ENCODE results near the gene RXFP4. TPM values are rescaled to one million over a fixed set of nuclear protein-coding genes. Genes with fewer than 3 reads are reported as not detected.
A peak's percentile ranks its signal among the peaks of the same experiment; 100 is the strongest.
"Not testable (repeated sequence)": the region's sequence is repeated elsewhere in the genome, so short reads cannot be mapped to it uniquely, and the experiment has no call there.

RXFP4 gene
- total RNA-seq, 6 donors from 2014 or later: not detected

GRCh38 chr1:155982106-155982505 is 40.7 kb downstream of the RXFP4 start:
- H3K36me3 ChIP-seq: no peaks in the 10 kb centered on the region
- DNase-seq (no peak), ATAC-seq (ENCODE audit: low FRiP score in 2 of 2) (no peak)
- no peaks in the 10 kb centered on the region for H3K9me3 ChIP-seq
- H3K27ac ChIP-seq: peak overlapping the region; percentile 85 to 100 (median 98)
- H3K4me1 ChIP-seq: peaks cover 53 to 66% (median 59%) of the 10 kb centered on the region in 4 donors
- 69% methylated on average over 7 of the region's 7 CpGs for WGBS, 2 donors
- TF ChIP-seq, protein P1, sequence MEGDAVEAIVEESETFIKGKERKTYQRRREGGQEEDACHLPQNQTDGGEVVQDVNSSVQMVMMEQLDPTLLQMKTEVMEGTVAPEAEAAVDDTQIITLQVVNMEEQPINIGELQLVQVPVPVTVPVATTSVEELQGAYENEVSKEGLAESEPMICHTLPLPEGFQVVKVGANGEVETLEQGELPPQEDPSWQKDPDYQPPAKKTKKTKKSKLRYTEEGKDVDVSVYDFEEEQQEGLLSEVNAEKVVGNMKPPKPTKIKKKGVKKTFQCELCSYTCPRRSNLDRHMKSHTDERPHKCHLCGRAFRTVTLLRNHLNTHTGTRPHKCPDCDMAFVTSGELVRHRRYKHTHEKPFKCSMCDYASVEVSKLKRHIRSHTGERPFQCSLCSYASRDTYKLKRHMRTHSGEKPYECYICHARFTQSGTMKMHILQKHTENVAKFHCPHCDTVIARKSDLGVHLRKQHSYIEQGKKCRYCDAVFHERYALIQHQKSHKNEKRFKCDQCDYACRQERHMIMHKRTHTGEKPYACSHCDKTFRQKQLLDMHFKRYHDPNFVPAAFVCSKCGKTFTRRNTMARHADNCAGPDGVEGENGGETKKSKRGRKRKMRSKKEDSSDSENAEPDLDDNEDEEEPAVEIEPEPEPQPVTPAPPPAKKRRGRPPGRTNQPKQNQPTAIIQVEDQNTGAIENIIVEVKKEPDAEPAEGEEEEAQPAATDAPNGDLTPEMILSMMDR (IDR thresholded peaks at IDR 0.05): no peak
- TF ChIP-seq POLR2AphosphoS5 (IDR thresholded peaks at IDR 0.05) (no peak), POLR2A (IDR thresholded peaks at IDR 0.05) (no peak), EP300 (IDR thresholded peaks at IDR 0.05) (no peak)
- no peaks in the 10 kb centered on the region for H3K27me3 ChIP-seq
- H3K4me3 ChIP-seq: no peak overlapping the region

- Histone ChIP-seq H3K4me1 (peaks cover 53 to 66% (median 58%) of the 10 kb centered on the region in 4 donors), H3K4me3 (no peak overlapping the region), H3K27ac (peak overlapping the region; percentile 66 to 100 (median 98)), H3K27me3 (no peaks in the 10 kb centered on the region), H3K9me3 (no peaks in the 10 kb centered on the region), H3K36me3 (no peaks in the 10 kb centered on the region)
- DNase-seq: no peak
- WGBS, 2 donors: 14 to 51% methylated on average over 4 of the region's 4 CpGs
- ATAC-seq (ENCODE audit: low FRiP score in 2 of 2): peak; percentile 31 to 81
- TF ChIP-seq, protein P1 (IDR thresholded peaks at IDR 0.05): peak in 1 of 6 experiments; percentile 10
- TF ChIP-seq POLR2A (IDR thresholded peaks at IDR 0.05): no peak
Measured at GRCh38 chr1:155983191-155984024, 42.0 kb downstream of the RXFP4 start.

DNA sequence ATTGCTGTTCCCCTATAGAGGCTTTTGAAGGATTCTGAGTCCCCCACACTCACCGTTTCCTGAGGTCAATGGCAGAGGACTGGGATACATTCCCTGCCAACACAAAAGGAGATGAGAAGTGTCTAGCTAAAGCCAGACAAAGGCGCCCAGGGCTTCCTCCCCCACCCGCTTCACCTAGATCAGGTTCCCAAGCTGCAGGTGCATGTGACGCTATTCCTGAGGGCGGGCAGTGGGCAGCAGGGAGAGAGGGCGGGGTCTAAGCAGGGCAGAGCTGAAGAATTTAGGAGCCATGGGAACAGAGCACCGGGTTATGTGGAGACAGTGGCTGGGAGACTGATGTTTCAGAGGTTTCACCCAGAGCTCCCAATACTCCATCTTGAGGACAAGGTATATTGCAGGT is 42.9 kb downstream of the RXFP4 start:
- Histone ChIP-seq H3K4me1 (peaks cover 53 to 68% (median 61%) of the 10 kb centered on the region in 4 donors), H3K27ac (peak overlapping the region in 3 of 4 donors; percentile 97 to 100 (median 99)), H3K4me3 (no peak overlapping the region), H3K36me3 (no peaks in the 10 kb centered on the region), H3K9me3 (no peaks in the 10 kb centered on the region), H3K27me3 (no peaks in the 10 kb centered on the region)
- ATAC-seq (ENCODE audit: low FRiP score in 2 of 2) (no peak), DNase-seq (no peak)
- WGBS, 2 donors: 85 to 93% methylated on average over 7 of the region's 7 CpGs
- TF ChIP-seq EP300 (IDR thresholded peaks at IDR 0.05) (no peak), POLR2A (IDR thresholded peaks at IDR 0.05) (no peak), POLR2AphosphoS5 (IDR thresholded peaks at IDR 0.05) (no peak)
- TF ChIP-seq, protein P1 (IDR thresholded peaks at IDR 0.05): no peak

GRCh38 chr1:155984903-155985645 is 43.6 kb downstream of the RXFP4 start:
- H3K27ac ChIP-seq: peak overlapping the region in 2 of 4 donors; percentile 97 to 99
- not testable (repeated sequence) for H3K4me3 ChIP-seq; DNase-seq; H3K27me3 ChIP-seq; H3K9me3 ChIP-seq; ATAC-seq (ENCODE audit: low FRiP score in 2 of 2); H3K36me3 ChIP-seq
- H3K4me1 ChIP-seq: peaks cover 50 to 68% (median 58%) of the 10 kb centered on the region in 4 donors
- 73 to 78% methylated on average over 11 of the region's 11 CpGs for WGBS, 2 donors

DNA sequence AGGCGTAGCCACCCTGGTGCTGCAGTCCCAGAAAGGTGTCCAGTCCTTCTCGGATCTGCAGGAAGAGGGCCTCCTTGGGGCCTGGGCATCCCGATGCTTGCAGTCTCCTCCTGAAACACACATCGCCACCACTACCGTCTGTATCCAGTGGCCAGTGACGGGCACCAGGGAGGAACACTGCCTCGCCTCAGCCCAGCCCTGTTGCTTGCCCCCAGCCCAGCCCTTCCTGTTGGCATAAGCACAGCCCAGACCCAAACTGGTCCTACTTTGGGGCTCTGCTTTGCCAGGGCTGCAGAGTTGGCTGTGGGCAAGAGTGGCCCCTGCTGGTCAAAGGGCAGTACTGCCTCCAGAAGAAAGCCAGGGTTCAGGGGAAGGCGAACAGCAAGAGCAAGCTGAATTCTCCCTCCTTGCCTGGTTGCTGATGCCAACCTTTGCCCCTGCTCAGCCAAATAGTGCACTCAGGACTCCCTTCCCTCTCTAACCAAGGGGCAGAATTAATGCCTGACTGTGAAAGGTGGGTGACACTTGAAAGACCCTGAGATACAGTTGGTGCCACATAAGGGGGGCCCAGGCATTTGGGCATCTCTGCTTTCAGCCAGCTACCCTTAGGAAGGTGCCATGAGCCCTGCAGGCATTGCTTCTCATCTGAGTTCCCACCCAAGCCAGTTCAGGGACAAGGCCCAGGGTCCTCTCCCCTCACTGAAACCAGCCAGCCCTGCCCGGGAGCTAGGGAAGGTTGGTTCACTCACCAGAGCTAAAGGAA is 48.0 kb downstream of the RXFP4 start:
- Histone ChIP-seq H3K4me3 (peak overlapping the region in 3 of 4 donors; percentile 27 to 51 (median 42)), H3K27ac (peak overlapping the region; percentile 22 to 77 (median 68)), H3K27me3 (no peaks in the 10 kb centered on the region), H3K36me3 (no peaks in the 10 kb centered on the region), H3K4me1 (peaks cover 19 to 40% (median 31%) of the 10 kb centered on the region in 4 donors), H3K9me3 (no peaks in the 10 kb centered on the region)
- ATAC-seq (ENCODE audit: low FRiP score in 2 of 2) (peak; percentile 95 to 97), DNase-seq (peak; percentile 73 to 86)
- TF ChIP-seq, protein P1 (IDR thresholded peaks at IDR 0.05): peak; percentile 96 to 99 (median 99)
- TF ChIP-seq EP300 (IDR thresholded peaks at IDR 0.05): no peak
- peak in 1 of 2 donors; percentile 76 for TF ChIP-seq POLR2AphosphoS5 (IDR thresholded peaks at IDR 0.05)
- 10 to 33% methylated on average over 3 to 5 of the region's 9 CpGs for WGBS, 2 donors

Measured in upper lobe of left lung (tissue), 6 donors.